Vagina (tissue), 2 donors: Measurements from ENCODE around the gene STK24. TPM values are rescaled to one million over a fixed set of nuclear protein-coding genes. Genes with fewer than 3 reads are reported as not detected.

ENCODE experiments used
- DNase-seq, 2 donors: peaks; one replicate each; pipeline ENCODE4 v3.0.0-alpha.2; 2017; ENCODE audit errors: extremely low spot score in 2 of 2
- H3K27ac ChIP-seq: fragments of 200-600 bp; sonication (generic); one replicate; pipeline ENCODE4 v1.5.1; 2019
- H3K27me3 ChIP-seq: fragments of 200-600 bp; sonication (generic); one replicate; pipeline ENCODE4 v1.5.1; 2019
- H3K36me3 ChIP-seq, 2 donors: fragments of 200-600 bp; sonication (generic); one replicate each; pipeline ENCODE4 v1.5.1; 2017 to 2019
- H3K4me1 ChIP-seq: fragments of 200-600 bp; sonication (generic); one replicate; pipeline ENCODE4 v1.5.1; 2019
- H3K4me3 ChIP-seq, 2 donors: fragments of 200-600 bp; sonication (generic); 1 replicate in 1 of 2; 2 replicates in 1 of 2; pipeline ENCODE4 v1.5.1; 2016 to 2019
- H3K9me3 ChIP-seq: fragments of 200-600 bp; sonication (generic); one replicate; pipeline ENCODE4 v1.5.1; 2019
- CTCF ChIP-seq, 3 experiments: fragments of 450-650 bp in 2 of 3; fragments of 200-600 bp in 1 of 3; sonication (generic) in 1 of 3; IDR thresholded peaks; one replicate each; pipeline ENCODE4 v1.5.1; 2017 to 2019; ENCODE audit warnings: antibody characterized with exemption in 3 of 3, mild to moderate bottlenecking in 2 of 3, moderate library complexity in 2 of 3
- POLR2A ChIP-seq, 2 donors: fragments of 450-650 bp; IDR thresholded peaks; one replicate each; pipeline ENCODE4 v1.6.1; 2017; ENCODE audit warnings: antibody characterized with exemption in 2 of 2, mild to moderate bottlenecking in 2 of 2, moderate library complexity in 2 of 2
- POLR2AphosphoS5 ChIP-seq, 2 donors: sonication (generic); formaldehyde crosslinking; IDR thresholded peaks; one replicate each; pipeline ENCODE4 v1.9.0; 2017; ENCODE audit warnings: antibody characterized with exemption in 2 of 2, mild to moderate bottlenecking in 2 of 2, low read depth in 1 of 2; ENCODE audit not compliant: insufficient read depth in 1 of 2
- intact Hi-C: fragments of 100-400 bp; cut with DNase I; formaldehyde crosslinking; loops from one replicate; pipeline ENCODE4 v1.15.1; 2023
- total RNA-seq: library from RNA; depleted of rRNA; stranded (reverse); fragments of >200 nt; gene quantifications from one replicate; pipeline ENCODE4 v1.2.3, GENCODE V29; 2016

The STK24 gene
- total RNA-seq, 1 donor from 2014 or later, result 82.5 TPM

GRCh38 chr13:98483601-98484288 lies 93.2 kb downstream of the STK24 start:
- Histone ChIP-seq H3K27ac (peak overlapping the region; percentile 91), H3K27me3 (no peaks in the 10 kb centered on the region), H3K9me3 (no peaks in the 10 kb centered on the region), H3K4me1 (peaks cover 99% of the 10 kb centered on the region), H3K36me3 (no peaks in the 10 kb centered on the region), H3K4me3 (peak overlapping the region; percentile 9 to 21)
- intact Hi-C loops, result loop anchor here (10.0 kb wide), 1 partner anchor 91 kb away; the partner anchor contains the start of gene STK24
- TF ChIP-seq CTCF (IDR thresholded peaks at IDR 0.05) (no peak), POLR2A (IDR thresholded peaks at IDR 0.05) (no peak), POLR2AphosphoS5 (IDR thresholded peaks at IDR 0.05; ENCODE audit: insufficient read depth in 1 of 2, low read depth in 1 of 2) (no peak)
- no peak for DNase-seq

- Histone ChIP-seq H3K9me3 (no peaks in the 10 kb centered on the region), H3K27me3 (no peaks in the 10 kb centered on the region), H3K4me3 (peak overlapping the region; percentile 9 to 21), H3K4me1 (peaks cover 99% of the 10 kb centered on the region), H3K36me3 (no peaks in the 10 kb centered on the region), H3K27ac (peak overlapping the region; percentile 91)
- intact Hi-C loops, result loop anchor here (10.0 kb wide), 1 partner anchor 92 kb away; the partner anchor contains the start of gene STK24
- DNase-seq, result no peak
- TF ChIP-seq POLR2A (IDR thresholded peaks at IDR 0.05) (no peak), CTCF (IDR thresholded peaks at IDR 0.05) (no peak), POLR2AphosphoS5 (IDR thresholded peaks at IDR 0.05; ENCODE audit: insufficient read depth in 1 of 2, low read depth in 1 of 2) (peak in 1 of 2 donors; percentile 82)
These were observed 94.1 kb downstream of the STK24 start for GRCh38 chr13:98482476-98483444.

DNA sequence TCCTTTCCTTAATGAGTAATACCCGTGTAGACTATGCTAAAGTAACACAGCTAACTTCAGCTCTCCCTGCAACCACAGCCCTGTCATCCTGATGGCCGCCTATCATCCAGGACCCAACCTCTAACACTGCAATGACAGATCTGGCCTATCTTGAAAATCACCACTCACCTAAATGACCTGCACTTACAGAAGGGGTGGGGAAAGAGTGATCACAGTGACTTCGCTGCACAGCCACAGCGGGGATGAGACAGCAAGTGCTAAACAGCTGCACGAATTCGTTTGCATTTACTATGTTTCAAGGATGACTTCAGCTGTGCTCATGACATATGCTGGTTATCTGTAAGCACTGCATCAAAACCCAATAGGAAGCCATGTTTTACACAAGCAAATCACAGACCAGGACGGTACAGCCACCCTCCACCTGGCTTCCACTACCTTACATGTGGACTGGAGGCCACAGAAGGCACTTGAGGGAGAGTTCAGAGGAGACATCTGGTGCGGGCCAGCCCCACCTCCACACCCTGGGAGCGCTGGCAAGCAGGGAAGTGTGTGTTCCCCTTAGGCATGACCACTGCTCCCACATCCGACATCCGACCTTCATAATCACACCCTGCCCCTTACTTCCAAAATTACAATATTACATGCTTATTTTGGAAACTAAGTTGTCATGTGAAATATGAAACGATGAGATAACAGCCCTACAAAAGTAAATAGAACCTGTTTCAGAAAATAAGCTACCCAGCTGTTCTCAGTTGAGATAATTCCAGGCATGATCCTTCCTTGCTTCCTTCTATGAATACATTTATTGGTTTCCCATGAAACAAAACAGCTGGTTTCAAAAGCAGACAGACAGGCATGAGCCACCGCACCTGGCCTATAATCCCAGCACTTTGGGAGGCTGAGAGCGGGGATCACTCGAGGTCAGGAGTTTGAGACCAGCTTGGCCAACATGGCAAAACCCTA lies 95.7 kb downstream of the STK24 start:
- no peak for DNase-seq
- TF ChIP-seq POLR2AphosphoS5 (IDR thresholded peaks at IDR 0.05; ENCODE audit: insufficient read depth in 1 of 2, low read depth in 1 of 2) (no peak), CTCF (IDR thresholded peaks at IDR 0.05) (no peak), POLR2A (IDR thresholded peaks at IDR 0.05) (no peak)

GRCh38 chr13:98479496-98480003 lies 97.4 kb downstream of the STK24 start:
- Histone ChIP-seq H3K4me3 (no peak overlapping the region), H3K27me3 (no peaks in the 10 kb centered on the region), H3K27ac (peak overlapping the region; percentile 34), H3K9me3 (no peaks in the 10 kb centered on the region), H3K36me3 (peaks cover 0 to 6% of the 10 kb centered on the region in 2 donors), H3K4me1 (peaks cover 97% of the 10 kb centered on the region)
- no peak for DNase-seq
- TF ChIP-seq CTCF (IDR thresholded peaks at IDR 0.05), result no peak
- no peak for TF ChIP-seq POLR2AphosphoS5 (IDR thresholded peaks at IDR 0.05; ENCODE audit: insufficient read depth in 1 of 2, low read depth in 1 of 2)
- no peak for TF ChIP-seq POLR2A (IDR thresholded peaks at IDR 0.05)
- intact Hi-C loops, result loop anchor here (10.0 kb wide), 1 partner anchor 95 kb away; the partner anchor contains the start of gene STK24

More for the DNA sequence above, 95.7 kb downstream of the STK24 start:
- H3K4me1 ChIP-seq, result peaks cover 99% of the 10 kb centered on the region
- H3K27me3 ChIP-seq, result no peaks in the 10 kb centered on the region
- intact Hi-C loops, result loop anchor here (10.0 kb wide), 1 partner anchor 94 kb away; the partner anchor contains the start of gene STK24
- peak overlapping the region; percentile 91 for H3K27ac ChIP-seq
- H3K9me3 ChIP-seq, result no peaks in the 10 kb centered on the region
- H3K36me3 ChIP-seq, result no peaks in the 10 kb centered on the region
- no peak overlapping the region for H3K4me3 ChIP-seq
